Activated T-helper 1 cell treated with anti-CD3 and anti-CD28 coated beads, Interleukin-12 subunit alpha, Interleukin-12 subunit beta, Interleukin-2, Interleukin-4 antibody, amounts not matched to agents 30 ng/mL and 10 ng/mL and 1 ng/mL, durations not matched to agents 14 hours and 24 hours and 36 hours (primary cell): Measurements from ENCODE around the gene MLH3. TPM values are rescaled to one million over a fixed set of nuclear protein-coding genes. Genes with fewer than 3 reads are reported as not detected.
A peak's percentile ranks its signal among the peaks of the same experiment; 100 is the strongest.
"Not testable (repeated sequence)": the region's sequence is repeated elsewhere in the genome, so short reads cannot be mapped to it uniquely, and the experiment has no call there.

ENCODE experiments used
- DNase-seq: peaks from one replicate; pipeline ENCODE4 v3.0.0; 2021; ENCODE audit warnings: low spot score
- H3K27ac Mint-ChIP-seq: one replicate; pipeline ENCODE4 v1.8.0; 2021; ENCODE audit warnings: mild to moderate bottlenecking, mixed read lengths
- H3K27me3 Mint-ChIP-seq: one replicate; pipeline ENCODE4 v1.8.0; 2022; ENCODE audit warnings: mild to moderate bottlenecking, moderate library complexity, mixed read lengths; ENCODE audit not compliant: insufficient read depth
- H3K36me3 Mint-ChIP-seq: one replicate; pipeline ENCODE4 v1.8.0; 2021; ENCODE audit warnings: low read depth, mixed read lengths
- H3K4me1 Mint-ChIP-seq: one replicate; pipeline ENCODE4 v1.8.0; 2021; ENCODE audit warnings: low read depth, mixed read lengths
- H3K4me3 Mint-ChIP-seq: one replicate; pipeline ENCODE4 v1.8.0; 2021; ENCODE audit warnings: mild to moderate bottlenecking, moderate library complexity, mixed read lengths
- H3K9me3 Mint-ChIP-seq: one replicate; pipeline ENCODE4 v1.8.0; 2021; ENCODE audit warnings: mixed read lengths
- intact Hi-C: fragments of 100-400 bp; cut with micrococcal nuclease; formaldehyde crosslinking; loops from one replicate; pipeline ENCODE4 v1.15.1; 2024
- total RNA-seq: library from RNA; stranded (reverse); gene quantifications from 2 replicates; pipeline ENCODE4 v1.2.3, GENCODE V29; 2022

Gene MLH3
- total RNA-seq, 1 donor from 2014 or later, result 28.3 TPM

DNA sequence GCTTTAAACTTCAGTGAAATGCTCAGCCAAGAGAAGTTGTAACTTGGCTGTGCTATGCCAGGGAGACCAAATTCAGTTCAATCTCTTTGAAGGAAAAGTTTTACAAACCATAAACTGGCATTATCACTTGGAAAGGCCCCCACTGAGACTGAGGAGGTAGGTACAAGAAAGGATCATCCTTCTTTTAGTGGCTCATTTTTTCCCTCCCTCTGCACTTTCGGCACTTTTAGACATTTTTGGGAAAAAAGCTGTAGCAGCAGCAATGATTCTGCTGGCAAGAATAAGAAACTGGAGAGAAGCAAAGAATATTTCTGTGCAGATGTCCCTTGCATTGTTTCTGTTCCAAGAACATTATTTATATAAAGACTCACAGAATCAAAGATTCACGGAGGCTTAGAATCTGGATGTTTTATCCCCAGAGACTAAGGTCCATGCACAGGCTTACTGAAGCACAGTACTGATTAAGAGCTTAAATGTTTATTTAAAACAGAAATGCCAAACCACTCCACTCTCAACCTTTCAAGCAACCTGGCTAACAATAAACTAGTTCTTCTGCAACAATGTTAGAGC is 30.5 kb upstream of the MLH3 start:
- peaks cover 35% of the 10 kb centered on the region for H3K36me3 Mint-ChIP-seq
- no peak for DNase-seq

DNA sequence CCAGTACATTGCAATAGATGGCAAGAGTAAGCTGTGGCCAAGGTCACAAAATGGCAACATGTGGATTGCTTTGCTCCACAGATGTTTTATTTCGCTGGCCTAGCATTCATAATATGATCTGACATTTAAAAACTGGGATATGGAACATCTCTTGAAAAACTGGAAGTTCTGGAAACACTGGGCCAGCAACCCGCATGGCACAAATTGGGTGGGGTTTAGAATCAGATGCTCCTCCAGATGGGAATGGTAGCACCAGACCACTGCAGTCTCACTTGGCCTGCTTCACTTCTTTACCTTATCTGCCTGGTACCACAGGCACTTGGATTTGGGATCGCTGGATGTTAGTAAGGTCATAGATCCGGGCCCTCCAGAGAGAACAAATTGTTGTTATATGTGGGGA is 28.3 kb upstream of the MLH3 start:
- H3K9me3 Mint-ChIP-seq, result no peaks in the 10 kb centered on the region
- intact Hi-C loops, result no loop called here
- no peak for DNase-seq

More for the DNA sequence above, 30.5 kb upstream of the MLH3 start:
- H3K4me3 Mint-ChIP-seq, result no peak overlapping the region
- no peaks in the 10 kb centered on the region for H3K4me1 Mint-ChIP-seq
- intact Hi-C loops, result no loop called here
- no peaks in the 10 kb centered on the region for H3K27me3 Mint-ChIP-seq
- H3K27ac Mint-ChIP-seq, result no peak overlapping the region
- no peaks in the 10 kb centered on the region for H3K9me3 Mint-ChIP-seq

DNA sequence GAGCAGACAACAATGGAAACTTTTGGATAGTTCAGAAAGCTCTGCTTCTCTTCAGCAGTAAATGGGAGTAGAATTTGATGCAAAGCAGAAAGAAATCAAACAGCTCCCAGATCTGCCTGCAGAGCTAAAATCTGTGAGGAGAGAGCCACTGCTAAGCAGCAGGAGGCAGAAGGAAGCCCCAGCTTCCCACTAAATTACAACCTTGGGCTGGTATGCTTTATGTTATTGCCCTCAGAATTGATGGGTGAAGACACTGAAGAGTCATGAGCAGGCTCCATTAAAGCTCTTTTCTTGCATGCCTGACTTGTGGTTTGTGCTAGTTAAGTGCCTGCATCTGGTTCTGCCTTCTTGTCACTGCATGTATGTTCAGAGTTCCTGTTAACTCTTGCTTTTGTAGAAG is 26.5 kb upstream of the MLH3 start:
- Mint-ChIP-seq H3K4me1 (no peaks in the 10 kb centered on the region), H3K4me3 (no peak overlapping the region), H3K9me3 (no peaks in the 10 kb centered on the region), H3K27ac (no peak overlapping the region), H3K27me3 (peaks cover 3% of the 10 kb centered on the region), H3K36me3 (peaks cover 14% of the 10 kb centered on the region)
- intact Hi-C loops, result no loop called here
- no peak for DNase-seq

More for the DNA sequence above, 28.3 kb upstream of the MLH3 start:
- H3K27ac Mint-ChIP-seq, result no peak overlapping the region
- H3K27me3 Mint-ChIP-seq, result peaks cover 3% of the 10 kb centered on the region
- no peak overlapping the region for H3K4me3 Mint-ChIP-seq
- no peaks in the 10 kb centered on the region for H3K4me1 Mint-ChIP-seq
- H3K36me3 Mint-ChIP-seq, result peaks cover 26% of the 10 kb centered on the region

DNA sequence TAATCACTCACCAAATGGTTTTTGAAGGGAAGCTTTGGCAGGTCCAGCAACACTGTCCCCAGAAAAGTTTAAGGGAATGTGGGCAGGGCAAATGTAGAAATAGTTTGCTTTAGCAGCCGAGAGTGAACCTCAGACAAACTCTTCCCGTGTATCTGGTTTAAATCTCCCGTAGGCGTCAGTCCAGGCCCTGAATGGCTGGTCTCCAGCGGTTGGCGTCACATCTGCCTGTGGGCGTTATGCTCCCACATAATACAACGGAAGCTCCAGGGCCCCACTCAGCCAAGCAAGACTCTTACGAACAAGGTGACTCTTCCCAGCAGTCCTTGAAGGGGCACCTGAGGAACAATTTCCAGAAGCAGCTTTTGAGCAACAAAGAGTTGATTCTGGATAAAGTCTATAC is 19.1 kb upstream of the MLH3 start:
- no peak overlapping the region for H3K4me3 Mint-ChIP-seq
- intact Hi-C loops, result no loop called here

DNA sequence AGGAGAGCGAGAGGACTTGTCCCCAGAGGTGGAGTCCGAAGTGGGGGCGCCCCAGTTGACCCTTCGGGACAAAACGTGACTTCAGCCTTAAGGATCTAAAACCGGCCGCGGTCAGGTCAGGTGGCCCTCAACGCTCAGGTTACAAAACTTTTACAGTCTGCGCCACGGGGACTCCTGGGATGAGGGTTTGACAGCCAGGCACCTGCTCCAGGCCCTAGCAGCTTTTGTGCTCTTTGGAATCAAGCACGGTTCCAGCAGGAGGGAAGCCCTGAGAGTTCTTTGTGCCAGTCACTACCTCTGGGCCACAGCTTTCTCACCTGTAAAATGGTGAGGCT is 18.5 kb upstream of the MLH3 start:
- H3K27ac Mint-ChIP-seq, result peak overlapping the region; percentile 66
- H3K4me1 Mint-ChIP-seq, result peaks cover 5% of the 10 kb centered on the region
- H3K36me3 Mint-ChIP-seq, result no peaks in the 10 kb centered on the region
- DNase-seq, result no peak
- H3K27me3 Mint-ChIP-seq, result no peaks in the 10 kb centered on the region
- intact Hi-C loops, result loop anchor here (1.0 to 10.0 kb wide), 7 partner anchors 18 to 355 kb away; partner anchors contain the start of genes AREL1, DLST, EIF2B2 and FCF1
- H3K4me3 Mint-ChIP-seq, result no peak overlapping the region
- H3K9me3 Mint-ChIP-seq, result no peaks in the 10 kb centered on the region

More for the DNA sequence above, 19.1 kb upstream of the MLH3 start:
- H3K27me3 Mint-ChIP-seq, result peaks cover 3% of the 10 kb centered on the region
- H3K27ac Mint-ChIP-seq, result no peak overlapping the region
- no peak for DNase-seq
- no peaks in the 10 kb centered on the region for H3K36me3 Mint-ChIP-seq
- peaks cover 5% of the 10 kb centered on the region for H3K4me1 Mint-ChIP-seq
- H3K9me3 Mint-ChIP-seq, result no peaks in the 10 kb centered on the region

DNA sequence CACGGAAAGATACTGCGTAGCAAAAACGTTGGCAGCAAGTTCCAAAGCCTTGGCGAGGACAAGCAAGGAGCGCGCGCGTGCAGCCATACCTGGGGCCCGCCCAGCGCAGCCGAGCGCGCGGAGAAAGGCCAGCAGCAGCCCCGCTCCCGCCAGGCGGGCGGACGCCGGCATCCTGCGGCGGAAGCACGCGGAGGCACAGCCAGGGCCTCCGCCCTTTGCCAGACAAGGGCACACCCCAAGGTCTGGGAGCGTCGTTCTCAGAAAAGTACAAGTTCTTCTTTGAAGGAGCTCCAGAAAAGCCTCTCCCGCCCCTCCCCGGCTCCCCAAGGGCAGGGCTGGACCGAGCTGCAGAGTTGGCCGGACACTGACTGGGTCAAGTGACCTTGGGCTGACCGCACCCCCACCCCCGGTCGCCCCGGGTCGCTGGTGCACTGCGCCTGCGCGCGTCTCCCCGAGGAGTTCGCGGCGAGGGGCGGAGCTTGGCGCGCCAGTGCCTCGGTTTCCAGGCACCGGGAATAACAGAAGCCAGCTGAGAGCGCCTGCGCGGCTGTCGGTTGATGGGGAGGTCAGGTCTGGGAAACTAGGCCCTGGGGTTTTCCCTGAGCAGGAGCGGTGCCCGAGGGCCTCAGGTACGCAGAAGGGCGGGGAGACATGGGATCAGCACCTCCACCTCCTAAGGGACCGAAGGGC is 18.0 kb upstream of the MLH3 start, which contains the start of gene ZC2HC1C:
Gene ZC2HC1C, plus strand, starts transcription at position 521 of the 690 bp plus-strand sequence. CDS start 933 bp downstream, outside the sequence.
- Mint-ChIP-seq H3K27ac (peak within 1 kb of the TSS; percentile 66), H3K36me3 (no peaks in the 10 kb centered on the region), H3K27me3 (no peaks in the 10 kb centered on the region), H3K4me1 (peaks cover 5% of the 10 kb centered on the region), H3K4me3 (no peak within 1 kb of the TSS), H3K9me3 (no peaks in the 10 kb centered on the region)
- DNase-seq, result peak; percentile 65
- intact Hi-C loops, result loop anchor here (1.0 to 10.0 kb wide), 7 partner anchors 18 to 354 kb away; partner anchors contain the start of genes AREL1, DLST, EIF2B2 and FCF1

DNA sequence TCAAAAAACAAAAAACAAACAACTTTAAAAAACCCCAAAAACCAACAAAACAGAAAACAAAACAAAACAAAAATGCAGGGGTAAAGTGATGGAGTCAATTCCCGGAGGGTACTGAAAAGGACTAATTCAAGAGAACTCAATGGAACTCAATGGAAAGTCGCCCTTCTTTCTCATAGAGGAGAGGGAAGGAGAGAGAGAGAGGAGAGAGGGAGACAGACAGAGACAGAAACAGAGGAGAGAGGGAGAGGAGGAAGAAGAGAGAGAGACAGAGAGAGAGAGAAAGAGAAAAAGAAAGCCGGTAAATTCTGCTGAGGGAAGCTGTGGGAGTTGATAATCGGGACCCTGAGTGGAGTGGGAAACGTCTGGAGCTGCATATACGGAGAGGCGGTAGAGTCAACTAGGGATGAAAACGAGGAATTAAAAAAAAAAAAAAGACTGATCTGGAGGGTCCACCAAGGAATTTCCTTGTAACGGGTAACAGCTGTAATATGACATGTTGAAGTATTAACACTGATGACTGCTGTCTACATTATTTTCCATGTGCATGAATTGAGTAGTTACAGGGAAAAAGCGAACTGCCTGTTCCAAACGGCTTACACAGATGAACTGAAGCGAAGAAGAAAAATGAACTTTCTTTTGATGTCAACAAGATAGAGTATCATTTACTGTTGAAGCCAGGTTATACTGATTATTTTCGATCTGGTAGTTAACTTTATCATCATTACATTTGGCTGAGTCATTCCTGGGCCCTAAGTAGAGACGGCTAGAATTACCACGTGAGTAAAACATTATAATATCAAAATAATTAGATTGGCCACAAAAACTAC is 17.2 kb upstream of the MLH3 start:
- Mint-ChIP-seq H3K9me3 (no peaks in the 10 kb centered on the region), H3K4me3 (no peak overlapping the region), H3K27ac (no peak overlapping the region), H3K27me3 (no peaks in the 10 kb centered on the region), H3K4me1 (peaks cover 12% of the 10 kb centered on the region), H3K36me3 (no peaks in the 10 kb centered on the region)
- no peak for DNase-seq
- intact Hi-C loops, result loop anchor here (1.0 to 10.0 kb wide), 7 partner anchors 17 to 354 kb away; partner anchors contain the start of genes AREL1, DLST, EIF2B2 and FCF1

DNA sequence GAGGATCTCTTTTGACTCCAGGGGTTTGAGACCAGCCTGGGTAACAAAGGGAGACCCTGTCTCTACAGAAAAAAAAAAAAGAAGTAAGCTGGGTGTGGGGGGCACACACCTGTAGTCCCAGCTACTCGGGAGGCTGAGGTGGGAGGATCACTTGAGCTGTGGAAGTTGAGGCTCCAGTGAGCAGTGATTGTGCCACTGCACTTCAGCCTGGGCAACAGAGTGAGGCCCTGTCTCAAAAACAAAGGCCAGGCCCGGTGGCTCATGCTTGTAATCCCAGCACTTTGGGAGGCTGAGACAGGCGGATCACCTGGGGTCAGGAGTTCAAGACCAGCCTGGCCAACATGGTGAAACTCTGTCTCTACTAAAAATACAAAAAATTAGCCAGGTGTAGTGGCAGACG is 16.5 kb upstream of the MLH3 start:
- H3K27ac Mint-ChIP-seq, H3K27me3 Mint-ChIP-seq, H3K4me3 Mint-ChIP-seq, H3K9me3 Mint-ChIP-seq, H3K36me3 Mint-ChIP-seq, DNase-seq: not testable (repeated sequence)
- H3K4me1 Mint-ChIP-seq, result peaks cover 19% of the 10 kb centered on the region
- intact Hi-C loops, result loop anchor here (2.0 to 10.0 kb wide), 5 partner anchors 59 to 353 kb away; partner anchors contain the start of genes AREL1, DLST, FCF1 and NEK9

DNA sequence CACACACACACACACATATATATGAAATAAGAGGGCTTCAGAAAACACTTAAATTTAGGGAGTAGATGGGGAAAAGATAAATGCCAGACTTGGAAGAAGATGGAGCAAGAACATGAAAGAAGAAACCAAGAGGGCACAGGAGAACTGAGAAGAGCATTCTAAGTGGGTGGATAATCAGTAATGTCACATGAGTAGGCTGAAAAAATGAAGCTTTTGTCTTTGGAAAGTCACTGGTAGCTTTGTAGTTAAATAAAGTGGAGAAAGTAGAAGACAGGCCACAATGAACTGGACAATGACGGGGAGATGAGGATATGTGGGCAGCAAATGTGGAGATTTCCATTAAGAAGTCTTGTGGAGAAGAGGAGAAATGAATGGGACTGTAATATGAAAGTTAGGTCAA is 15.9 kb upstream of the MLH3 start:
- Mint-ChIP-seq H3K36me3 (no peaks in the 10 kb centered on the region), H3K27ac (no peak overlapping the region), H3K9me3 (no peaks in the 10 kb centered on the region), H3K4me1 (peaks cover 21% of the 10 kb centered on the region), H3K4me3 (no peak overlapping the region), H3K27me3 (no peaks in the 10 kb centered on the region)
- no peak for DNase-seq
- intact Hi-C loops, result loop anchor here (5.0 to 10.0 kb wide), 4 partner anchors 125 to 352 kb away; partner anchors contain the start of genes AREL1, DLST, FCF1 and YLPM1

DNA sequence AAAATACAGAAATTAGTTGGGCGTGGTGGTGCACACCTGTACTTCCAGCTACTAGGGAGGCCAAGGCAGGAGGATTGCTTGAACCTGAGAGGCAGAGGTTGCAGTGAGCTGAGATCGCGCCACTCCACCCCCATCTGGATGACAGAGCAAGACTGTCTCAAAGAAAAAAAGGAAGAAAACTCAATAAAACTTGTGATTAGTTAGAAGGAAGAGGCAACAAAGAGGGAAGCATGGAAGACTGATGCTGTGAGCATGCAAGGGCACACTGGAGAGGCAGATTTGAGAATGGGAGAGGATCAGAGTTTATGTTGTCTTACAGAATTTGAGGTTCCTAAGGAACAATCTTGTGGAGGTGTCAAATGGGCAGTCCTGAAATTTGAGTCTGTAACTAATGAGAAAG is 15.4 kb upstream of the MLH3 start:
- no peak overlapping the region for H3K27ac Mint-ChIP-seq
- H3K27me3 Mint-ChIP-seq, result no peaks in the 10 kb centered on the region
- H3K36me3 Mint-ChIP-seq, result no peaks in the 10 kb centered on the region
- no peak overlapping the region for H3K4me3 Mint-ChIP-seq
- DNase-seq, result no peak
- no peaks in the 10 kb centered on the region for H3K9me3 Mint-ChIP-seq
- intact Hi-C loops, result loop anchor here (5.0 to 10.0 kb wide), 4 partner anchors 124 to 352 kb away; partner anchors contain the start of genes AREL1, DLST, FCF1 and YLPM1
- H3K4me1 Mint-ChIP-seq, result peaks cover 21% of the 10 kb centered on the region

DNA sequence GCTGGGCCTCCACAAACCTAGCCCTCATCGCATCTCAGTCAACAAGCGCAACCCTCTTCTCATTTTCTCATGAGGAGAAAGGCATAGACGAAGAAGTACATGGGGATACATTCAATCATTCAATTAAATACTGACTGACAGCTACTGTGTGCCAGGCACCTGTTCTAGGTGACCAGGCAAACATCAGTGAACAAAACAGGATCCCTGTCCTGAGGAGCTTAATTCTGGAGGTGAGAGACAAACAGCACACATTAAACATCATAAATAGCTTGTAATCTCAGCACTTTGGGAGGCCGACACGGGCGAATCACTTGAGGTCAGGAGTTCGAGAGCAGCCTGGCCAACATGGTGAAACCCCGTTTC is 12.9 kb upstream of the MLH3 start:
- H3K27me3 Mint-ChIP-seq, result no peaks in the 10 kb centered on the region
- DNase-seq, result no peak
- H3K36me3 Mint-ChIP-seq, result peaks cover 18% of the 10 kb centered on the region
- peak overlapping the region; percentile 96 for H3K27ac Mint-ChIP-seq
- H3K4me1 Mint-ChIP-seq, result peaks cover 31% of the 10 kb centered on the region
- intact Hi-C loops, result loop anchor here (1.0 to 10.0 kb wide), 4 partner anchors 13 to 349 kb away; partner anchors contain the start of genes AREL1, DLST, FCF1 and MLH3
- peak overlapping the region; percentile 99 for H3K4me3 Mint-ChIP-seq
- H3K9me3 Mint-ChIP-seq, result no peaks in the 10 kb centered on the region

DNA sequence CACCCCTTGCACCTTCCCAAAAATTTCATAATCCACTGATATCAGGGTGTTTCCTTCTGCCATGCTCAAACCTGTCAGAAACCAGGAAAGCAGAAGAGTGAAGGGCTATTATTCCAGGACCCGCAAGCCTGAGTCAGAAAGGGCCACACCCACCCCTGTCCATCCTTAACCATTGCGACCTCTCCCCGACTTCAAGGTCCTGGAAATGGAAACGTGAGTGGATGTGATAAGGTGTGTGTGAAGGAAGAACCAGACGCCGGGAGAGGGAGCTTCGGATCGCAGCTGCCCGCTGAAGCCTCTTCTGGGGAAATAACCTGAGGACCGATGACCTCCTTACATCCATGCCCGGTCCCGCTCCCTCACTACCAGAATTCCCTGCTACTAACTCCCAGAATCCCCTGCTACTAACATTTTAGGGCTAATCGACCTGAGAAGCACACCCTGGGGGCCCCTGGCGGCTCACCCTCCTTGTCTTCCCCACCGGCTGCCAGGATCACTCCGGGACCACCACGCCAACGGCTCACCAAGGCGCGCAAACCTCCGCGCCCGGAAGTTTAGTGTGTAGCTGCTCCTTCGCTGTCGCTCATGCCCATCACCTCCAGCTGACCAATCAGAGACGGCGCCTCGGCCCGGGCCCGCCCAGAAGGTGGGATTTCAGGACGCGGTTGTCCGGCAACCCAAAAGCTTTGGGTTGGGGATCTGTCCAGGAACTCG is 12.4 kb upstream of the MLH3 start, which contains the start of gene ACYP1:
Gene ACYP1, minus strand, starts transcription at position 534 of the 714 bp plus-strand sequence. Its CDS starts 471 bp downstream, at position 63.
- H3K27me3 Mint-ChIP-seq, result no peaks in the 10 kb centered on the region
- intact Hi-C loops, result loop anchor here (1.0 to 10.0 kb wide), 5 partner anchors 12 to 349 kb away; partner anchors contain the start of genes AREL1, DLST, EIF2B2 and FCF1
- H3K9me3 Mint-ChIP-seq, result no peaks in the 10 kb centered on the region
- peak within 1 kb of the TSS; percentile 99 for H3K4me3 Mint-ChIP-seq
- peak; percentile 89 for DNase-seq
- H3K36me3 Mint-ChIP-seq, result peaks cover 19% of the 10 kb centered on the region
- peaks cover 31% of the 10 kb centered on the region for H3K4me1 Mint-ChIP-seq
- H3K27ac Mint-ChIP-seq, result peak within 1 kb of the TSS; percentile 96
